ENCODE measurements around the gene CAPG.
"Not testable (repeated sequence)": the region's sequence is repeated elsewhere in the genome, so short reads cannot be mapped to it uniquely, and the experiment has no call there.

The CAPG gene

GRCh38 chr2:85390941-85391669 lies 19.1 kb downstream of the CAPG start:
- H3K27me3 Mint-ChIP-seq: no peaks in the 10 kb centered on the region
- peaks cover 95% of the 10 kb centered on the region for H3K36me3 Mint-ChIP-seq (ENCODE audit: low read depth)
- H3K27ac Mint-ChIP-seq: no peak overlapping the region
- H3K4me3 Mint-ChIP-seq: no peak overlapping the region
- peaks cover 30% of the 10 kb centered on the region for H3K4me1 Mint-ChIP-seq (ENCODE audit: low read depth)
- no peaks in the 10 kb centered on the region for H3K9me3 Mint-ChIP-seq
- intact Hi-C loops (cut with micrococcal nuclease): loop anchor here (2.0 kb wide), 1 partner anchor 162 kb away; no protein-coding TSS in a partner anchor

- peaks cover 94% of the 10 kb centered on the region for H3K36me3 Mint-ChIP-seq (ENCODE audit: low read depth)
- no peaks in the 10 kb centered on the region for H3K9me3 Mint-ChIP-seq
- no peak overlapping the region for H3K27ac Mint-ChIP-seq
- no peaks in the 10 kb centered on the region for H3K27me3 Mint-ChIP-seq
- intact Hi-C loops (cut with micrococcal nuclease): no loop called here
- H3K4me3 Mint-ChIP-seq: no peak overlapping the region
- peaks cover 30% of the 10 kb centered on the region for H3K4me1 Mint-ChIP-seq (ENCODE audit: low read depth)
Observed at GRCh38 chr2:85388878-85389538, 21.2 kb downstream of the CAPG start.

GRCh38 chr2:85387754-85388153 lies 22.4 kb downstream of the CAPG start:
- intact Hi-C loops (cut with micrococcal nuclease): no loop called here
- Mint-ChIP-seq H3K27ac (no peak overlapping the region), H3K36me3 (ENCODE audit: low read depth) (peaks cover 94% of the 10 kb centered on the region), H3K4me1 (ENCODE audit: low read depth) (peaks cover 25% of the 10 kb centered on the region), H3K9me3 (no peaks in the 10 kb centered on the region), H3K4me3 (no peak overlapping the region), H3K27me3 (no peaks in the 10 kb centered on the region)

- H3K9me3 Mint-ChIP-seq: no peaks in the 10 kb centered on the region
- peaks cover 12% of the 10 kb centered on the region for H3K4me1 Mint-ChIP-seq (ENCODE audit: low read depth)
- no peaks in the 10 kb centered on the region for H3K27me3 Mint-ChIP-seq
- H3K27ac Mint-ChIP-seq: no peak overlapping the region
- intact Hi-C loops (cut with micrococcal nuclease): no loop called here
- H3K4me3 Mint-ChIP-seq: no peak overlapping the region
- H3K36me3 Mint-ChIP-seq (ENCODE audit: low read depth): peaks cover 89% of the 10 kb centered on the region
Observed at GRCh38 chr2:85385746-85386145, 24.4 kb downstream of the CAPG start.

GRCh38 chr2:85383850-85384249 lies 26.3 kb downstream of the CAPG start:
- Mint-ChIP-seq H3K4me1 (ENCODE audit: low read depth) (no peaks in the 10 kb centered on the region), H3K9me3 (no peaks in the 10 kb centered on the region), H3K4me3 (no peak overlapping the region), H3K27me3 (no peaks in the 10 kb centered on the region), H3K27ac (no peak overlapping the region), H3K36me3 (ENCODE audit: low read depth) (peaks cover 89% of the 10 kb centered on the region)
- intact Hi-C loops (cut with micrococcal nuclease): no loop called here

GRCh38 chr2:85383151-85383550 lies 27.0 kb downstream of the CAPG start:
- intact Hi-C loops (cut with micrococcal nuclease); H3K4me1 Mint-ChIP-seq (ENCODE audit: low read depth); H3K27ac Mint-ChIP-seq: not testable (repeated sequence)

GRCh38 chr2:85380048-85380447 lies 30.1 kb downstream of the CAPG start:
- H3K9me3 Mint-ChIP-seq: no peaks in the 10 kb centered on the region
- H3K4me3 Mint-ChIP-seq: no peak overlapping the region
- peaks cover 93% of the 10 kb centered on the region for H3K36me3 Mint-ChIP-seq (ENCODE audit: low read depth)
- no peak overlapping the region for H3K27ac Mint-ChIP-seq
- intact Hi-C loops (cut with micrococcal nuclease): no loop called here
- H3K4me1 Mint-ChIP-seq (ENCODE audit: low read depth): no peaks in the 10 kb centered on the region
- no peaks in the 10 kb centered on the region for H3K27me3 Mint-ChIP-seq

More at GRCh38 chr2:85383151-85383550, 27.0 kb downstream of the CAPG start:
- H3K4me3 Mint-ChIP-seq, H3K9me3 Mint-ChIP-seq, H3K27me3 Mint-ChIP-seq: not testable (repeated sequence)
- peaks cover 90% of the 10 kb centered on the region for H3K36me3 Mint-ChIP-seq (ENCODE audit: low read depth)

- no peaks in the 10 kb centered on the region for H3K27me3 Mint-ChIP-seq
- no peak overlapping the region for H3K27ac Mint-ChIP-seq
- peaks cover 92% of the 10 kb centered on the region for H3K36me3 Mint-ChIP-seq (ENCODE audit: low read depth)
- intact Hi-C loops (cut with micrococcal nuclease): no loop called here
- H3K4me3 Mint-ChIP-seq: no peak overlapping the region
- no peaks in the 10 kb centered on the region for H3K9me3 Mint-ChIP-seq
- H3K4me1 Mint-ChIP-seq (ENCODE audit: low read depth): no peaks in the 10 kb centered on the region
Observed at GRCh38 chr2:85378257-85378656, 31.9 kb downstream of the CAPG start.

GRCh38 chr2:85377083-85377482 lies 33.1 kb downstream of the CAPG start:
- no peaks in the 10 kb centered on the region for H3K9me3 Mint-ChIP-seq
- intact Hi-C loops (cut with micrococcal nuclease): no loop called here
- no peaks in the 10 kb centered on the region for H3K27me3 Mint-ChIP-seq
- no peak overlapping the region for H3K4me3 Mint-ChIP-seq
- H3K36me3 Mint-ChIP-seq (ENCODE audit: low read depth): peaks cover 86% of the 10 kb centered on the region
- H3K4me1 Mint-ChIP-seq (ENCODE audit: low read depth): no peaks in the 10 kb centered on the region
- no peak overlapping the region for H3K27ac Mint-ChIP-seq

- no peaks in the 10 kb centered on the region for H3K27me3 Mint-ChIP-seq
- H3K27ac Mint-ChIP-seq: no peak overlapping the region
- H3K36me3 Mint-ChIP-seq (ENCODE audit: low read depth): peaks cover 86% of the 10 kb centered on the region
- H3K4me3 Mint-ChIP-seq: no peak overlapping the region
- H3K9me3 Mint-ChIP-seq: no peaks in the 10 kb centered on the region
- intact Hi-C loops (cut with micrococcal nuclease): no loop called here
- no peaks in the 10 kb centered on the region for H3K4me1 Mint-ChIP-seq (ENCODE audit: low read depth)
Observed at GRCh38 chr2:85376291-85377065, 33.7 kb downstream of the CAPG start.

- Mint-ChIP-seq H3K27me3 (no peaks in the 10 kb centered on the region), H3K4me1 (ENCODE audit: low read depth) (peaks cover 11% of the 10 kb centered on the region), H3K36me3 (ENCODE audit: low read depth) (peaks cover 79% of the 10 kb centered on the region), H3K27ac (no peak overlapping the region), H3K9me3 (no peaks in the 10 kb centered on the region), H3K4me3 (no peak overlapping the region)
- intact Hi-C loops (cut with micrococcal nuclease): no loop called here
Observed at GRCh38 chr2:85371045-85371444, 39.1 kb downstream of the CAPG start.

- no peaks in the 10 kb centered on the region for H3K27me3 Mint-ChIP-seq
- intact Hi-C loops (cut with micrococcal nuclease): no loop called here
- no peak overlapping the region for H3K27ac Mint-ChIP-seq
- H3K4me1 Mint-ChIP-seq (ENCODE audit: low read depth): peaks cover 11% of the 10 kb centered on the region
- H3K4me3 Mint-ChIP-seq: no peak overlapping the region
- H3K36me3 Mint-ChIP-seq (ENCODE audit: low read depth): peaks cover 71% of the 10 kb centered on the region
- H3K9me3 Mint-ChIP-seq: no peaks in the 10 kb centered on the region
Observed at GRCh38 chr2:85369500-85369899, 40.7 kb downstream of the CAPG start.

GRCh38 chr2:85368921-85369320 lies 41.2 kb downstream of the CAPG start:
- Mint-ChIP-seq H3K27ac (no peak overlapping the region), H3K27me3 (no peaks in the 10 kb centered on the region), H3K4me1 (ENCODE audit: low read depth) (peaks cover 11% of the 10 kb centered on the region), H3K36me3 (ENCODE audit: low read depth) (peaks cover 68% of the 10 kb centered on the region), H3K4me3 (no peak overlapping the region), H3K9me3 (no peaks in the 10 kb centered on the region)
- intact Hi-C loops (cut with micrococcal nuclease): no loop called here

- Mint-ChIP-seq H3K4me1 (ENCODE audit: low read depth) (peaks cover 11% of the 10 kb centered on the region), H3K27ac (no peak overlapping the region), H3K4me3 (no peak overlapping the region), H3K9me3 (no peaks in the 10 kb centered on the region), H3K27me3 (no peaks in the 10 kb centered on the region), H3K36me3 (ENCODE audit: low read depth) (peaks cover 72% of the 10 kb centered on the region)
- intact Hi-C loops (cut with micrococcal nuclease): no loop called here
Observed at GRCh38 chr2:85367180-85367579, 43.0 kb downstream of the CAPG start.

Data from dendritic cell treated with granulocyte-macrophage colony-stimulating factor and Interleukin-4, amounts not matched to agents 40 ng/mL and 50 ng/mL, for 4 days (primary cell).